KMS-11 (cell line): ENCODE measurements around the gene YARS2.
"Not testable (repeated sequence)": the region's sequence is repeated elsewhere in the genome, so short reads cannot be mapped to it uniquely, and the experiment has no call there.

ENCODE experiments used
- H2AFZ ChIP-seq: fragments of 200-600 bp; sonication (generic); 2 replicates; pipeline ENCODE4 v1.6.1; 2016; ENCODE audit warnings: antibody characterized with exemption, mixed run types, low read depth
- H3K27ac ChIP-seq: fragments of 200-600 bp; sonication (generic); 2 replicates; pipeline ENCODE4 v1.6.1; 2016; ENCODE audit warnings: mild to moderate bottlenecking, mixed run types
- H3K27me3 ChIP-seq: fragments of 200-600 bp; sonication (generic); 2 replicates; pipeline ENCODE4 v1.6.1; 2017; ENCODE audit warnings: mild to moderate bottlenecking, low read depth, mixed run types, moderate library complexity; ENCODE audit not compliant: insufficient read depth
- H3K36me3 ChIP-seq: fragments of 200-600 bp; sonication (generic); 2 replicates; pipeline ENCODE4 v1.6.1; 2017; ENCODE audit warnings: mild to moderate bottlenecking, mixed run types; ENCODE audit not compliant: insufficient read depth
- H3K4me1 ChIP-seq: fragments of 200-600 bp; sonication (generic); 2 replicates; pipeline ENCODE4 v1.6.1; 2016; ENCODE audit warnings: mild to moderate bottlenecking, low read depth, mixed run types; ENCODE audit not compliant: poor library complexity, severe bottlenecking
- H3K4me2 ChIP-seq: fragments of 200-600 bp; sonication (generic); 2 replicates; pipeline ENCODE4 v1.7.0; 2016; ENCODE audit warnings: mild to moderate bottlenecking, mixed run types
- H3K4me3 ChIP-seq: fragments of 200-600 bp; sonication (generic); IDR thresholded peaks from 2 replicates; pipeline ENCODE4 v1.6.1; 2017; ENCODE audit warnings: low read depth, low read length, mixed read lengths; ENCODE audit not compliant: insufficient read depth
- H3K79me2 ChIP-seq: fragments of 200-600 bp; sonication (generic); 2 replicates; pipeline ENCODE4 v1.6.1; 2016; ENCODE audit warnings: low read depth, mixed run types; ENCODE audit not compliant: insufficient read depth
- H3K9ac ChIP-seq: fragments of 200-600 bp; sonication (generic); 2 replicates; pipeline ENCODE4 v1.6.1; 2016; ENCODE audit warnings: mild to moderate bottlenecking, mixed run types
- H4K20me1 ChIP-seq: fragments of 200-600 bp; sonication (generic); 2 replicates; pipeline ENCODE4 v1.6.1; 2016; ENCODE audit warnings: mild to moderate bottlenecking, mixed run types; ENCODE audit not compliant: insufficient read depth
- TF ChIP-seq, protein P1 (sequence below): fragments of 200-600 bp; sonication (generic); conservative IDR thresholded peaks from 2 replicates; pipeline ENCODE4 v1.6.1; 2017; ENCODE audit warnings: low read depth, mild to moderate bottlenecking, antibody characterized with exemption, low read length, moderate library complexity, mixed read lengths

The YARS2 gene

GRCh38 chr12:32727237-32727636, 28.5 kb downstream of the YARS2 start:
- Histone ChIP-seq H3K27ac (no peak overlapping the region), H3K4me3 (no peak overlapping the region), H3K27me3 (no peaks in the 10 kb centered on the region), H3K4me1 (no peaks in the 10 kb centered on the region), H3K4me2 (no peak overlapping the region), H4K20me1 (no peaks in the 10 kb centered on the region), H3K79me2 (no peaks in the 10 kb centered on the region), H3K9ac (no peak overlapping the region), H3K36me3 (peaks cover 7% of the 10 kb centered on the region; the same call in 1 of the 2 replicates), H2AFZ (no peak overlapping the region)
- TF ChIP-seq, protein P1, sequence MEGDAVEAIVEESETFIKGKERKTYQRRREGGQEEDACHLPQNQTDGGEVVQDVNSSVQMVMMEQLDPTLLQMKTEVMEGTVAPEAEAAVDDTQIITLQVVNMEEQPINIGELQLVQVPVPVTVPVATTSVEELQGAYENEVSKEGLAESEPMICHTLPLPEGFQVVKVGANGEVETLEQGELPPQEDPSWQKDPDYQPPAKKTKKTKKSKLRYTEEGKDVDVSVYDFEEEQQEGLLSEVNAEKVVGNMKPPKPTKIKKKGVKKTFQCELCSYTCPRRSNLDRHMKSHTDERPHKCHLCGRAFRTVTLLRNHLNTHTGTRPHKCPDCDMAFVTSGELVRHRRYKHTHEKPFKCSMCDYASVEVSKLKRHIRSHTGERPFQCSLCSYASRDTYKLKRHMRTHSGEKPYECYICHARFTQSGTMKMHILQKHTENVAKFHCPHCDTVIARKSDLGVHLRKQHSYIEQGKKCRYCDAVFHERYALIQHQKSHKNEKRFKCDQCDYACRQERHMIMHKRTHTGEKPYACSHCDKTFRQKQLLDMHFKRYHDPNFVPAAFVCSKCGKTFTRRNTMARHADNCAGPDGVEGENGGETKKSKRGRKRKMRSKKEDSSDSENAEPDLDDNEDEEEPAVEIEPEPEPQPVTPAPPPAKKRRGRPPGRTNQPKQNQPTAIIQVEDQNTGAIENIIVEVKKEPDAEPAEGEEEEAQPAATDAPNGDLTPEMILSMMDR = no peak

- TF ChIP-seq, protein P1 = no peak
- Histone ChIP-seq H3K27me3 (no peaks in the 10 kb centered on the region), H3K9ac (no peak overlapping the region), H3K27ac (no peak overlapping the region), H2AFZ (no peak overlapping the region), H3K4me2 (no peak overlapping the region), H3K4me1 (no peaks in the 10 kb centered on the region), H3K4me3 (no peak overlapping the region), H3K36me3 (peaks cover 5% of the 10 kb centered on the region; the same call in 1 of the 2 replicates), H4K20me1 (no peaks in the 10 kb centered on the region), H3K79me2 (no peaks in the 10 kb centered on the region)
Observed at GRCh38 chr12:32726286-32726685, 29.4 kb downstream of the YARS2 start.

- not testable (repeated sequence) for H3K4me1 ChIP-seq, H3K36me3 ChIP-seq
Observed at GRCh38 chr12:32725308-32725707, 30.4 kb downstream of the YARS2 start.

GRCh38 chr12:32718926-32719325, 36.8 kb downstream of the YARS2 start:
- no peaks in the 10 kb centered on the region for H3K4me1 ChIP-seq
- no peaks in the 10 kb centered on the region for H4K20me1 ChIP-seq
- no peak overlapping the region for H3K27ac ChIP-seq
- no peak overlapping the region for H3K4me3 ChIP-seq
- no peak overlapping the region for H3K9ac ChIP-seq
- TF ChIP-seq, protein P1 = no peak
- no peaks in the 10 kb centered on the region for H3K27me3 ChIP-seq
- no peak overlapping the region for H3K4me2 ChIP-seq
- H3K36me3 ChIP-seq = no peaks in the 10 kb centered on the region
- H3K79me2 ChIP-seq = no peaks in the 10 kb centered on the region
- H2AFZ ChIP-seq = no peak overlapping the region

More at GRCh38 chr12:32725308-32725707, 30.4 kb downstream of the YARS2 start:
- not testable (repeated sequence) for H3K79me2 ChIP-seq, H4K20me1 ChIP-seq, H2AFZ ChIP-seq, H3K4me2 ChIP-seq, H3K27me3 ChIP-seq, H3K9ac ChIP-seq, H3K27ac ChIP-seq, H3K4me3 ChIP-seq

DNA sequence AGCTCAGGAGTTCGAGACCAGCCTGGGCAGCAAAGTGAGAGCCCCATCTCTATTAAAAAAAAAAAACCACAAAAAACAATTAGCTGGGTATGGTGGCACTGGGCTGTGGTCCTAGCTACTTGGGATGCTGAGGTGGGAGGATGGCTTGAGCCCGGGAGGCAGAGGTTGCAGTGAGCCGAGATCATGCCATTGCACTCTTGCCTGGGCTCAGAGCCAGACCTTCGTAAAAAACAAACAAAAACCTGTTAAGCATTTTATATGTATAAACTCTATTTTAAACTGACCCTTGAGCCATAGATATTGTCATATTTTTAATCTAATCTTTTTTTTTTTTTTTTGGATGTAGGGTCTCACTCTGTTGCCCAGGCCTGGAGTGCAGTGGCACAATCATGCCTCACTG, 40.9 kb downstream of the YARS2 start:
- Histone ChIP-seq H3K79me2 (no peaks in the 10 kb centered on the region), H3K4me3 (no peak overlapping the region), H3K4me1 (no peaks in the 10 kb centered on the region), H3K4me2 (no peak overlapping the region), H3K36me3 (peaks cover 5% of the 10 kb centered on the region; the same call in 1 of the 2 replicates), H2AFZ (no peak overlapping the region), H3K27me3 (no peaks in the 10 kb centered on the region), H4K20me1 (no peaks in the 10 kb centered on the region), H3K9ac (no peak overlapping the region), H3K27ac (no peak overlapping the region)
- TF ChIP-seq, protein P1 = no peak
